LNCaP clone FGC (cell line): ENCODE data around the gene PTPRT.

Source experiments
- DNase-seq: peaks from one replicate; pipeline ENCODE4 v3.0.0-alpha.2; 2011; ENCODE audit warnings: low read depth
- H3K4me3 ChIP-seq: 2 replicates; pipeline ENCODE4 v1.5.1; 2011; ENCODE audit warnings: mild to moderate bottlenecking, low read depth, low read length, control low read depth
- CTCF ChIP-seq: IDR thresholded peaks from 2 replicates; pipeline ENCODE4 v1.5.1; 2012; ENCODE audit warnings: mild to moderate bottlenecking; ENCODE audit not compliant: control insufficient read depth, insufficient read depth; ENCODE audit errors: extremely low read depth

PTPRT gene

DNA sequence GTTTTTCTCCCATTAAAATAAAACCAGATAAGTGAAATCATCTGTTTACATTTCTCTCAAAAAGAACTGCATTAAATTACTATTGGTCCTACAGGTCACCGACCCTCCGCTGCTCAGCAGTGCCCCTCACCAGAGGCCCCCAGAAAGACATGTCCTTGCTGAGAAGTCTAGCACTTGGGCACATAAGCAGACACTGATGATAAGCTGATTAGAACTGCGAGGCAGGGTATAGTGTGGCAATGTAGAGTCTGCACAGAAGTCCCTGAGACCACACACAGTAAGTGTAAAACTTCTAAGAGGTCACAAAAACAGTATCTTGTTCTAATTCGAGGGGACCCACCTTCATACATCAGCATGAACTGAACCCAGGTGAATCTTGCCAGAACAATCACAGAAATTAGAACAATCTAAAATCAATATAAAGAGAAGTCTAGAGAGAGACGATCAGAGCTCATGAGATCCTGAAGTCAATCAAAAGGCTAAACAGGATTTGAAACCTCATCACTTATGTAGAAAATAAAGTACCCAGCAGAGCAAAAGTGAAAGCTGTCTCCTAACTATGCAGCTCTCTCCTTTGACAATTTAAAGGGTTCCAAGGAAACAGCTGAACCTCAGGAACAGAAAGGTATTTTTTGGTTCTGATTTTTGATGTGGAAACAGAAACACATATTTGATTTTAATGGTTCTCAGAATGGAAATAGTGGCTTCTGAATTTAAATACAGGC is 182.9 kb downstream of the PTPRT start:
- TF ChIP-seq CTCF: no peak
- DNase-seq: no peak
- no peak overlapping the region for H3K4me3 ChIP-seq

GRCh38 chr20:43003318-43003944 is 186.3 kb downstream of the PTPRT start:
- DNase-seq: no peak
- H3K4me3 ChIP-seq: no peak overlapping the region
- no peak for TF ChIP-seq CTCF

DNA sequence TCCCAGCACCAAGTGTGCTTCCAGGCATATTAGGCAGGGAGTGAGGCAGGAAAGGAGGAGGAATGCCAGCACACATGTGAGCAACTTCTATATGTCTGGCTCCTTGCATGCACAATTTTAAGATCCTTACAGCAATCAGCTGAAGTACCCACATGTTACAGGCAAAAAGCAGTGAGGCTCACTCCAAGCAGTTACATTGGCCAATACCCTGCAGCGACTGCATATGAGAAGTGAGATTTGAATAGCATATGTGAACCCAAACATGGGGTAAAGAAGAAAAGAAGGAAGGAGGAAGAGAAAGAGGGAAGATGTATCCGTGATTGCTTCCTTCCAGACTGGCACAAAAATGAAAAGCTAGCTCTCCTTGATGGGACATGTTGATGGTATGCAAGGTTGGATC is 193.6 kb downstream of the PTPRT start:
- TF ChIP-seq CTCF: no peak
- H3K4me3 ChIP-seq: no peak overlapping the region

GRCh38 chr20:42988319-42988718 is 201.4 kb downstream of the PTPRT start:
- no peak overlapping the region for H3K4me3 ChIP-seq
- DNase-seq: no peak
- TF ChIP-seq CTCF: no peak

More for the DNA sequence above, 193.6 kb downstream of the PTPRT start:
- DNase-seq: no peak

DNA sequence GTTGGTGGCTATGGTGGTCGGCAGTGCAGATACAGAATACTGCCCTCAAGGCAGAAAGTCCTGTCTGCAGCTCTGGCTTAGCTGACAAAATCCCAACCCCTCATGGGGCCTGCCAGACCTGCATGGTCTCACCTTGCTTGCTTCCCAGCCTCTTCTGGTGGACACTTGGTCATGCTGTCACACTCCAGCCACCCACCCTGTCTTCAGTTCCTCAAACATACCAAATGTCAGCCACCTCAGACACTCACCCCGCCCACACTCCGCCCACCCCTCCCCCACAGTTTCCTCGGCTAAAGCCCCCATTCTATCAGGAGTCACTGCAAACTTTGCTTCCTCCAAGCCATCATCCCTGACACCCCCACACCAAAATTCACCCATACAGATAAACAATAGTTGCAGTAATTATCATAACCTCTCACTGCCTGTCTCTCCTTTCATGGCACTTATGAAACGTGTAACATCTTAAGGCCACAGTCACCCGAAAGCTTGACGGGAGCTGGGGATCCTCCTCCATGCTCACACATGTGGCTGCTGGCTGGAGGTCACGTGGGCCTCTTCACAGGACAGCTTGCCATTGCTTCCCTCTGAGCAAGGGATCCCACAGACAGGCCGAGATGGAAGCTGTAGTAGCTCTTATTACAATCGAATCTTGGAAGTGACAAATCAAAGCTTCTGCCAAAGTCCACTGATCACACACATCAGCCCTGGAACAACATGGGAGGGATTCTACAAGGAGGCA is 202.2 kb downstream of the PTPRT start:
- no peak for TF ChIP-seq CTCF
- H3K4me3 ChIP-seq: no peak overlapping the region
- DNase-seq: no peak

GRCh38 chr20:42986143-42986773 is 203.4 kb downstream of the PTPRT start:
- TF ChIP-seq CTCF: no peak
- H3K4me3 ChIP-seq: no peak overlapping the region
- no peak for DNase-seq
